Iris pigment epithelial cell (primary cell): ENCODE results near the gene HIPK2.
A peak's percentile ranks its signal among the peaks of the same experiment; 100 is the strongest.

ENCODE experiments used
- DNase-seq: peaks from one replicate; pipeline ENCODE4 v3.0.0-alpha.2; 2011; ENCODE audit warnings: low read depth

Gene HIPK2

GRCh38 chr7:139752604-139753003, 25.2 kb downstream of the HIPK2 start:
- DNase-seq: no peak

- no peak for DNase-seq
Observed at GRCh38 chr7:139752148-139752547, 25.6 kb downstream of the HIPK2 start.

- no peak for DNase-seq
Observed at GRCh38 chr7:139750459-139751095, 27.2 kb downstream of the HIPK2 start.

GRCh38 chr7:139749545-139749944, 28.3 kb downstream of the HIPK2 start:
- no peak for DNase-seq

- no peak for DNase-seq
Observed at GRCh38 chr7:139748941-139749340, 28.9 kb downstream of the HIPK2 start.

- no peak for DNase-seq
Observed at GRCh38 chr7:139748373-139748765, 29.4 kb downstream of the HIPK2 start.

GRCh38 chr7:139747662-139748372, 30.0 kb downstream of the HIPK2 start:
- DNase-seq: no peak

GRCh38 chr7:139746652-139747051, 31.1 kb downstream of the HIPK2 start:
- DNase-seq: no peak

- no peak for DNase-seq
Observed at GRCh38 chr7:139745678-139746143, 32.1 kb downstream of the HIPK2 start.

GRCh38 chr7:139744768-139745677, 32.8 kb downstream of the HIPK2 start:
- DNase-seq: no peak

- no peak for DNase-seq
Observed at GRCh38 chr7:139743967-139744767, 33.6 kb downstream of the HIPK2 start.

GRCh38 chr7:139743267-139743966, 34.4 kb downstream of the HIPK2 start:
- peak; percentile 50 for DNase-seq

- no peak for DNase-seq
Observed at GRCh38 chr7:139741789-139742344, 35.9 kb downstream of the HIPK2 start.

- no peak for DNase-seq
Observed at GRCh38 chr7:139741239-139741638, 36.6 kb downstream of the HIPK2 start.

- no peak for DNase-seq
Observed at GRCh38 chr7:139739863-139740597, 37.8 kb downstream of the HIPK2 start.

GRCh38 chr7:139738772-139739171, 39.0 kb downstream of the HIPK2 start:
- DNase-seq: no peak

GRCh38 chr7:139738101-139738489, 39.7 kb downstream of the HIPK2 start:
- DNase-seq: peak; percentile 79

- no peak for DNase-seq
Observed at GRCh38 chr7:139737221-139738100, 40.3 kb downstream of the HIPK2 start.
